Activated T-helper 1 cell treated with Interleukin-2 at 50 U/mL for 16 hours (primary cell): ENCODE data around the gene MRFAP1L1.
"Not testable (repeated sequence)": the region's sequence is repeated elsewhere in the genome, so short reads cannot be mapped to it uniquely, and the experiment has no call there.

ENCODE experiments used
- DNase-seq: peaks from one replicate; pipeline ENCODE4 v3.0.0-alpha.2; 2020; ENCODE audit warnings: low read depth

Gene MRFAP1L1

GRCh38 chr4:6734165-6734786, 24.6 kb upstream of the MRFAP1L1 start:
- DNase-seq = no peak

DNA sequence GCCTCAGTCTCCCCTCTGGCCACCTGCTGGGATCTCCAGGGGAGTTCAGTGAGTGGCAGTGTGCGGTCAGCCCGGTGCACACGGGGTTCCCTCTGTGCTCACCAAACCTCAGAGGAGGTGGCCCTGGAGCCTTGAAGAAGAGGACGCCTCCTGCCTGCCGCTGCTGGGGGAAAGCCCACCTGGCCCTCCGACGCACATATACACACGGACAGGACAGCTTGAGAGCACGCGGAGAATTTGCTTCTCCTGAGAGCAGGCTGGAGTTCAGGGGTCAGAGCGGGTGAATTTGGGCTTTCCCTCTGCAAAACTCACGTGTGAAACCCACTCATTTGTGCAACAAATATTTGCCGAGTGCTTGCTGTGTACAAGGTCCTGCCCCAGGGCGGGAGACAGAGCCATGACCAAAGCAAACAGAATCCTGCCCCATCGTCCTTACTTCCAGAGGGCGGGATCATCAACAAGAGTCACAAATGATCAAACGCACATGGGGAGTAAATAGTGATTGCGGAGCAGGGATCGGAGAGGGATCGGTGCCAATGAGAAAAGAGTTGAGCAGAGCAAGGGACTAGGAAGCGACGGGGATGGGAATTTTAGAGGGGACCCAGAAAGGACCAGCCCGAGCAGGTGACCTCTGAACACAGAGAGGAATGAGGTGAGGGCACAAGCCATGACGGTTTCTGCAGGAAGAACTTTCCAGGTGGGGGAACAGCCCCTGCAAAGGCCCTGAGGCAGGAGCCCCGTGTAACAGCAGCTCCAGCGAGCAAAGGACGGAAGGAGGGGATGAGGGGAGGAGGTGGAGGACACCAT, 23.9 kb upstream of the MRFAP1L1 start:
- DNase-seq = no peak

- DNase-seq = no peak
Observed at GRCh38 chr4:6732441-6733357, 23.0 kb upstream of the MRFAP1L1 start.

DNA sequence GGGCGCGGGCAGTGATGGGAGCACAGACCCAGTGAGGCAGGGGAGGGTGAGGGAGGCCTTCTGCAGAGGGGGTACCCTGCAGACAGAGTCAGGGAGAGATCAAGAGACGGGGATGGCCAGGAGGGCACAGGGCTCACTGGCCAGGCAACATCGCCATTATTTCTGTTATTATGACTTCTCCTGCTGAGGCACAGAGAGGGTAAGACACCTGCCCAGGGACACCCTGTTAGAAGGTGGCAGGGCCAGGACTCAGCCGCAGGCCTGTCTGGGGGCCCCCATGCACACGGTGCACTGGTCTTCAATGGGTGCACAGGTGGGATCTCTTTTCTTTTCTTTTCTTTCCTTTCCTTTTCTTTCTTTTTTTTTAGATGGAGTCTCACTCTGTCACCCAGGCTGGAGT, 22.1 kb upstream of the MRFAP1L1 start:
- DNase-seq = no peak

DNA sequence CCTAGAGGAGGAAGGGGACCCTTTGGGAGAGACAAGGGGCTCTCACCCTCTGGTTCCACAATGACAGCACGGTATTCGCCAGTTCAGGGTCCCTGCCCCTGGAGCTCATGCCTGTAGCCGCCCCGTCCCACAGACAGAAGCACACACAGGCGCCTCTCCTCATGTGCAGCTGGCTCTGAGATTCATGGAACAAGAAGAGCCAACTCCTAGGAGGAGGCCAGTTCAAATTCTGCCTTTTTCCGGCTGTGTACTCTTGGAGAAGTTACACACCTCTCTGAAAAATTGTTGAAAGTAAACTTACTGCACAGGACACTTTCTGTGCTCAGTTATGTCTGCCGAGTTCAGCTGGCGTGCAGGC, 21.6 kb upstream of the MRFAP1L1 start:
- DNase-seq = no peak

DNA sequence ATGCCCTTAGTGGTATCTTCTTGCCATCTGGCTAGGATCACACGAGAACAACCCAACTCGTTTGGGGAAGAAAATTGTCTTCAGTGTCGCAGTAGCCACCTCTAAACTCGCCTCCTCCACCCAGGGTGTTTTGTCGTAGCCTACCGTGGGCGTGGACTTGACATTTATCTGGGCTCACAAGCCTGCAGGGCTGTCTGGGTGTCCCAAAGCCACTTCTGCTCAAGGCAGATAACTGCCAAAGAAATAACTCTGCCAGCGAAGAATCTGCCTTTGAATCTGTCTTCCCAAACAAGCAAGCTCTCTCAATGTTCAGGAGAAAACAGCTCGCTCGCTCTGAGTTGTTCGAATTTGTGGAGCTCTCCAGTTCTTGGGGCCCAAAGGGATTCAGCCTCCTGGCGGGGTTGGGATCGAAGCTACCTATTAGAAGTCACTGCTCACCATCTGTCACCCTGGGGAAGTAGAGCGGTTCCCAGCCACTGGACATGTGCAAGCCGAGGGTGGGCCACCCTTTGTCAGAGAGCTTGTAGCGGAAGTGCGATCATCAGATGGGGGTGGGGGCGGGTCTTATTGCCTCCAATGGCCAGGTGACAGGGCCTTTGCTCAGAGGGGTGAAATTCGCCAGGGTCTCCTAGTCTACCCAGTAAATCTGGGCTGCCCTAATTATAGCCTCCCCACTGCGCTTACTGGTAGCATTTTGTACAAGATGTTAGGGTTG, 21.1 kb upstream of the MRFAP1L1 start:
- no peak for DNase-seq

DNA sequence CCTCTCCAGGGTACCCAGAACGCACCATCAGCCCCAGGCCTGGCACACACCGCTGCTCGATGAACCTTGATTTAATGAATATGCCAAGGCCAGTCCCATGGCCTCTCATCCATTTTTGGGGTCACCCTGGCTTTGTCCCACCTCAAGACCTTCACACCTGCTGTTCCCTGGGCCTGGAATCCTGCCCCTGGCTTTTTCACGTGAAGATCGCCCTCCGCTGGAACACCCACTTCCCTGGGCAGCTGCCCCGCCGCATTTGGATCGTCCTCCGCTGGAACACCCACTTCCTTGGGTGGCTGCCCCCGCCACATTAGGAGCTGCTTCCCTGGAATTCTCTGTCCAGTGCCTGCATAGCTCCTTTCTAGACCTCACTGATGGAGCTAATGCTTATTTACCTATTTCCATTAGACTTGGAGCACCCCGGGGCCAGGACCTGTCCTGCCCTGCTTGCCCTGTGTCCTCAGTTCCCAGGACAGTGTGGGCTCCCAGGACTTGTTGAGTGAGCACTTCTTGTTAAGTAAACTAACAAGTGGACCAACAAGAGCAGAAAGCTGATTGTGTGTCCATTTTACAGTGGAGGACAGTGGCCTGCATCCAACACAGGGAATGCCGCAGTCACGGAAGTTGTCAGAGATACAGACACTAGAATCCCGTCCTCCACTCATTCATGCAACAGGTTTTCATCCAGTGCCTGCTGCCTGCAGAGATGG, 18.8 kb upstream of the MRFAP1L1 start:
- DNase-seq = no peak

- DNase-seq = no peak
Observed at GRCh38 chr4:6727943-6728250, 18.2 kb upstream of the MRFAP1L1 start.

GRCh38 chr4:6727081-6727942, 17.6 kb upstream of the MRFAP1L1 start:
- no peak for DNase-seq

DNA sequence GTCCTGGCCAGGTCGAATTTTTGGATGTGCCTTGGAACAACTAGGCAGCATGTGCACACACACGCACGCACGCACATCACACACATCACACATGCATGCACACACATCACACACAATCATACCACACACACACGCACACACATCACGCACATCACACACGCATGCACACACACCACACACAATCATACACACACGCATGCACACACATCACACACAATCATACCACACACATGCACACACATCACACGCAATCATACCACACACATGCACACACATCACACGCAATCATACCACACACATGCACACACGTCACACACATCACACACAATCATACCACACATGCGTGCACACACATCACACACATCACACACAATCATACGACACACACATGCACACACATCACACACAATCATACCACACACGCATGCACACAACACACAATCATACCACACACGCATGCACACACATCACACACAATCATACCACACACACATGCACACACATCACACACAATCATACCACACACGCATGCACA, 15.8 kb upstream of the MRFAP1L1 start:
- DNase-seq = not testable (repeated sequence)

DNA sequence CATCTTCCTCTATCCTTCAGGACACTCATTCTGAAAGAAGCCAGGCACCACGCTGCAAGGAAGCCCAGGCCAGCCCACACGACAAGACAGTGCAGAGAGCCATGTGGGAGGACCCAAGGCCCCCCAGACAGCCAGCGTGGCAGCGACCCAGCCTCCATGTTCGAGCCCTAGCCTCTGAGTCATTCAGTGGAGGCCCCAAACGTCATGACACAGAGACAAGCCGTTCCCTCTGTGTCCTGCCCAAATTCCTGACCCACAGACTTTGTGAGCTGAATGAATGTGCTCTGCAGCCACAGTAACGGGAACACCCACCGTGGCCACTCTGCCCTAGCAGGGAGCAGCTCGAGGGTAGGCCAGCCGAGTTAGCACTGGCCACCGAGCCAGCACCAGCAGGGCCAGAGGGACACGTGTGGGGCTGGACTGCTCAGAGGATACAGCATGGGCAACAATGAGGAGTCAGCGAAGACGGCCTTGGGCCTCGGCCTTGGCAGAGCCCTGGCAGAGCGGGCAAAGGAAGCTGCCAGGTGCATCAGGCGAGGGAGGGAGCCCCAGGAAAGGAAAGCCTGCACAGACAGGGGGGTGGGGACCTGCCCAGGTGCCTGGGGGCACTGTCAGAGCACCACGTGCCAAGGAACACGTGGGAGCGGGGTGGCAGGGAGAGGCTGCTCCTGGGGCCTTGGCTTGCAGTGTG, 14.9 kb upstream of the MRFAP1L1 start:
- no peak for DNase-seq

DNA sequence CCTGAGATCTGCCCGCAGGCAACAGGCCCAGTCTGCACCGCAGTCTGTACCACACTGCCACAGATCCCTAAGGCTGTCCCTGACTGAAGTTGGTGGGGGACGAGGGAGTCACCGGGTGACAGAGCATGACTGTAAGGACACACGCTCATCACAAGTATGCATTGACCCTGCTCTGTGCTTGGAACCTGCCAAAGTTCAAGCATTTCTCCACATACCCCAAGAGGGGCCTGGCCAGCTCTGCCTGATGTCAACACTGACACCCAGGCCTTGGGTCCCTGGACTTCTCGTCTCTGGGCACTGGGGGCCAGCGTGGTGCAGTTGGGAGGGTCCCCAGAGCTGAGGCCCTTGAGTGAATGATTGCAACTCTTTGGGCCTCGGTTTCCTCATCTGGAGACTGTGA, 14.2 kb upstream of the MRFAP1L1 start:
- no peak for DNase-seq

DNA sequence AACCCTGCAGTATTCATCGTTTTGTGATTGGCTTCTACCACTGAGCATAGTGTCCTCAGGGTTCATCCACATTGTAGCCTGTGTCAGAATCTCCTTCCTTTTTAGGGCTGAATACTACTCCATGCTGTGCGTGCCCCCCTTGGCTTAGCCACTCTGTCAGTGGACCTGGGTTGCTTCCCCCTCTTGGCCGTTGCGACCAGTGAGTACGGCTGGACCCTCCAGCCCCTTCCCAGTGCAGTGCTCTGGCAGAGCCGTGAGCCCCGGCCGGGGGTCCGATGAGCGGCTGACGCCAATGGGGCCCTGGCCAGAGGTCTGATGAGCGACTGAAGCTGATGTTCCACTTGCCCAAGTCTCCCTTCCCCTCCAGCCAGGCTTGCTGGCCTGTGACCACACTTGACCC, 13.2 kb upstream of the MRFAP1L1 start:
- DNase-seq = no peak

GRCh38 chr4:6721121-6721520, 11.5 kb upstream of the MRFAP1L1 start:
- DNase-seq = no peak

DNA sequence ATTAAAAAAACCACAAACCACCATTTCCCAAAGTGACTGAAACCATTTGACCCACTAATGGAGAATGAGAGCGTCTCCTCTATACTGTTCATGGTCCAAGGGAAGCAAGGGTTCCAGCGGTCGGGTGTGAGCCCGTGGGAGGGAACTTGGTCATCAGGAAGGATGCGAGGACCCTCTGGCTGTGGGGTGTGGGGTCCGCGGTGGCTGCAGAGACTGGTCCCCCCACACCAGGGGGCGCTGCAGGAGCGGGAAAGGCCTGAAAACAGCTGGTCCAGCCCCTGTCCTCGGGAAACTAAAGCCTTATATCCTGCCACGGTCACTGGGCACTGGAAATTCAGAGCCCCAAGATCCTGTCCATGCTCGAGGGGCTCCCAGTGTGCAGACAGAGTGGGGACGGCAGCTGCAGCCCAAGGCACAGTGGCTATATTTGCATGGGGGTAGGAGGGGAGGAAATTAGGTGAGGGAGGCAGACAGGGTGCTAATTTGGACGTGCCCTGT, 10.6 kb upstream of the MRFAP1L1 start:
- DNase-seq = peak; percentile 72

DNA sequence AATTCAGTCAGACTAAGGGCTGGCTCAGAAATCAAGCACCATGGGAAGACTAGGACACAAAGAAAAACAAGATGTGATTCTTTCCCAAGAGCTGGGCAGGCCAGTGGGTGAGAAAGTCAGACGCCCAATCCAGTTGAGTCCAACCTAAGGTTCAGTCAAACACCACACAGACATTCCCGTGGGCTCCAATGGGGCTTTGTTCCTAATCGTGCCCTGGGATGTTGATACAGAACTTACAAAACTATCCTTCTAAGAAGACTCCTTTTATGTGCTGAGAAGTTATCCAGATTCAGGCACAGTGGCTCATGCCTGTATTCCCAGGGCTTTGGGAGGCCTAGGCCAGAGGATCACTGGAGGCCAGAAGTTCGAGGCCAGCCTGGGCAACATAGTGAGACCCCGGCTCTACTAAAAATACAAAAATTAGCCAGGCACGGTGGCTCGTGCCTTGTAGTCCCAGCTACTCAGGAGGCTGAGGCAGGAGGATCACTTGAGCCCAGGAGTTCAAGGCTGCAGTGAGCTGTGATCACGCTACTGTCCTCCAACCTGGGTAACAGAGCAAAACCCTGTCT, 10.0 kb upstream of the MRFAP1L1 start:
- DNase-seq = no peak

- no peak for DNase-seq
Observed at GRCh38 chr4:6718932-6719610, 9.4 kb upstream of the MRFAP1L1 start.

DNA sequence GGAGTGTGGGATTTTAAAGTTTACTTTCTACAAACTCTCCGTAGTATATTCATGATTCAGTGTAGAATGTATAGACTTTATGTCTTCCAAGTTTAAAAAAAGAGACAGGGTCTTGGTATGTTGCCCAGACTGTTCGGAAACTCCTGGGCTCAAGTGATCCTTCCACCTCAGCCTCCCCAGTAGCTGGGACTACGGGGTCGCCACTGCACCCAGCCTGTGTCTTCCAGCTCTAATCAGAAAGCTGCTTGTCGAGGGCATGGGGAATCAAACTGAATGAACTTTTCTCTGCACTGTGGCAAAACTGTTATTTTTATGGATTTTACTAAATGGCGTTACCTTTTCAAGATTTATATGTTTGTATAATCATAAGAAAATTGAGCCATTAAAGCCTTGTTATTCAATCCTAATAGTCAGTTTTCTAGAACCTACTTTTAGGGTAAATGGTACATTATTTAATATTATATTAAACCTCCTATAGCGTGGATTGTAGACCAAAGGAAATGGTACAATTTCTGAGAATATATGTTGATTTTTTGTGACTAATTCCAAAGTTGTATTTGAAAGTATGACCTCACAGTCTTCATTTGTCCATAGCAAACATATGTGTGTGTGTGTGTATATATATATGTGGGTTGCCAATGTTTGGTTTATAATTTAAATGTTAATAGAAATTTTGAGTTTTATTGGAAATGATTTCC, 7.4 kb upstream of the MRFAP1L1 start:
- no peak for DNase-seq
